T-helper 17 cell (primary cell): Measurements from ENCODE around the gene FANCI. TPM values are rescaled to one million over a fixed set of nuclear protein-coding genes. Genes with fewer than 3 reads are reported as not detected.

ENCODE experiments used
- ATAC-seq: fragments of 150-1000 bp; cut with Tn5 transposase; 2 replicates; pipeline ENCODE4 v1.10.0; 2021; ENCODE audit warnings: mild to moderate bottlenecking, moderate library complexity
- DNase-seq, 3 donors: peaks; one replicate each; pipeline versions ENCODE4 v3.0.0 to v3.0.0-alpha.2; 2020 to 2021
- H3K9me3 ChIP-seq: one replicate; pipeline ENCODE4 v1.7.0; 2013; ENCODE audit warnings: low read length, mild to moderate bottlenecking; ENCODE audit not compliant: control insufficient read depth, poor library complexity, severe bottlenecking
- H3K27ac Mint-ChIP-seq: one replicate; pipeline ENCODE4 v1.8.0; 2022; ENCODE audit warnings: mild to moderate bottlenecking, moderate library complexity, mixed read lengths
- H3K27me3 Mint-ChIP-seq: one replicate; pipeline ENCODE4 v1.8.0; 2022; ENCODE audit warnings: mixed read lengths
- H3K36me3 Mint-ChIP-seq: one replicate; pipeline ENCODE4 v1.8.0; 2022; ENCODE audit warnings: low read depth, mixed read lengths
- H3K4me1 Mint-ChIP-seq: one replicate; pipeline ENCODE4 v1.8.0; 2022; ENCODE audit warnings: mild to moderate bottlenecking, mixed read lengths
- H3K4me3 Mint-ChIP-seq: one replicate; pipeline ENCODE4 v1.8.0; 2022; ENCODE audit warnings: mild to moderate bottlenecking, moderate library complexity, mixed read lengths
- total RNA-seq, 4 donors: library from RNA in 2 of 4; stranded (reverse) in 2 of 4; gene quantifications; one replicate each; pipeline ENCODE4 v1.2.3 and lab custom pipeline; 2022 to 2026

The FANCI gene
- 10 to 100 TPM; 12.5 to 15.2 TPM for total RNA-seq
- 17.1 to 32.6 reads per million in 2 donors for total RNA-seq (lab: John Stamatoyannopoulos, UW)

GRCh38 chr15:89243691-89244573, at the start of gene FANCI:
Gene FANCI, plus strand, starts transcription at chr15:89243979. Its CDS starts 3,669 bp downstream, at chr15:89247648.
- Mint-ChIP-seq H3K36me3 (peaks cover 3% of the 10 kb centered on the region), H3K4me3 (peak within 1 kb of the TSS; percentile 97), H3K27ac (peak within 1 kb of the TSS; percentile 84), H3K4me1 (peaks cover 27% of the 10 kb centered on the region), H3K27me3 (no peaks in the 10 kb centered on the region)
- no peaks in the 10 kb centered on the region for H3K9me3 ChIP-seq
- ATAC-seq (peak; percentile 98), DNase-seq (peak; percentile 89 to 97 (median 91))

GRCh38 chr15:89194608-89195007, 49.2 kb upstream of the FANCI start:
- H3K9me3 ChIP-seq, result no peaks in the 10 kb centered on the region
- DNase-seq (no peak), ATAC-seq (no peak)
- no peaks in the 10 kb centered on the region for H3K27me3 Mint-ChIP-seq
- peaks cover 9% of the 10 kb centered on the region for H3K4me1 Mint-ChIP-seq
- no peak overlapping the region for H3K27ac Mint-ChIP-seq
- peaks cover 11% of the 10 kb centered on the region for H3K36me3 Mint-ChIP-seq
- H3K4me3 Mint-ChIP-seq, result no peak overlapping the region

- Mint-ChIP-seq H3K4me3 (no peak overlapping the region), H3K27ac (peak overlapping the region; percentile 61), H3K4me1 (peaks cover 9% of the 10 kb centered on the region), H3K36me3 (peaks cover 11% of the 10 kb centered on the region), H3K27me3 (no peaks in the 10 kb centered on the region)
- ATAC-seq, result no peak
- no peak for DNase-seq
- H3K9me3 ChIP-seq, result no peaks in the 10 kb centered on the region
These were observed 47.9 kb upstream of the FANCI start for GRCh38 chr15:89195836-89196235.

DNA sequence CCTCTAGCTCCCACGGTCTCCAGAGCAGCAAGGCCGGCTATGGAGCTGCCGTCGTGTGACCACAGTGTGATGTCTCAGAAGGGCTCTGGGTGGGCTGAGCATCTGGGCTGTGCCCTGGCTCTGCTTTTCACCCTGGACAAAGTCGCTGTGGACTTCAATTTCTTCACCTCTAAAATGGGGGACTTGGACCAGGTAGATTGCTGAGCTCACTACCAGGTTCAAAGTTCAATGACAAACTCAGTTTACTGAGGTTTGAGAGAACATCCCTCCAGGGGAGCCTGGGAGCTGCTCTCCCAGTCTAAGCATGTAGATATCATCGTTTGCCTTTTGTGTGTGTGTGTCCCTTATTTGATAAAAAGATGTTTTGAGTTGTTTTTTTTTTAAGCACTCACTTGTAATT, 47.5 kb upstream of the FANCI start:
- no peak overlapping the region for H3K4me3 Mint-ChIP-seq
- no peak for DNase-seq
- peaks cover 9% of the 10 kb centered on the region for H3K4me1 Mint-ChIP-seq
- no peaks in the 10 kb centered on the region for H3K9me3 ChIP-seq
- H3K36me3 Mint-ChIP-seq, result peaks cover 10% of the 10 kb centered on the region
- no peaks in the 10 kb centered on the region for H3K27me3 Mint-ChIP-seq
- peak overlapping the region; percentile 61 for H3K27ac Mint-ChIP-seq
- no peak for ATAC-seq

DNA sequence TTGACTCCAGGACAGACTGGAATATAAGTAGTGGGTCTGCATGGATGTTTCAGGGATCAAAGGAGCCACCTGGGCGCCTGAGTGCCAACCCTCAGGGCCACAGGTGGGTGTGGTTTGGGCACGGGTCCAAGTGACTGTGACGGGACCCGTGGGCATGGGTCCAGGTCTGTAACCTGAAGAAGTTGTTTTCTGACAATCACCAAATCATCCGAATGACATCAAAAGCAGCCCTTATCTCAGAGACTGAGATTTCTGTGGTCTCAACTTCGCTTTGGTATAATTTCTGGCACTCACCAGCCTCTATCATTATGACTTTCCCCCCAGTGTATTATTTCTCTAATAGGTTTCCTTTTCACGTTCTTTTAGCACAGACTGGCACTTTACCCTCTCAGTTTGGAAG, 46.8 kb upstream of the FANCI start:
- peaks cover 7% of the 10 kb centered on the region for H3K4me1 Mint-ChIP-seq
- no peak for DNase-seq
- peaks cover 7% of the 10 kb centered on the region for H3K36me3 Mint-ChIP-seq

GRCh38 chr15:89197503-89197971, 46.2 kb upstream of the FANCI start:
- DNase-seq (no peak), ATAC-seq (no peak)
- H3K4me1 Mint-ChIP-seq, result peaks cover 5% of the 10 kb centered on the region
- no peaks in the 10 kb centered on the region for H3K27me3 Mint-ChIP-seq
- H3K27ac Mint-ChIP-seq, result peak overlapping the region; percentile 80
- H3K4me3 Mint-ChIP-seq, result no peak overlapping the region
- H3K9me3 ChIP-seq, result no peaks in the 10 kb centered on the region
- peaks cover 6% of the 10 kb centered on the region for H3K36me3 Mint-ChIP-seq

More for the DNA sequence above, 46.8 kb upstream of the FANCI start:
- peak; percentile 10 for ATAC-seq
- H3K9me3 ChIP-seq, result no peaks in the 10 kb centered on the region
- Mint-ChIP-seq H3K27me3 (no peaks in the 10 kb centered on the region), H3K27ac (peak overlapping the region; percentile 80), H3K4me3 (no peak overlapping the region)

DNA sequence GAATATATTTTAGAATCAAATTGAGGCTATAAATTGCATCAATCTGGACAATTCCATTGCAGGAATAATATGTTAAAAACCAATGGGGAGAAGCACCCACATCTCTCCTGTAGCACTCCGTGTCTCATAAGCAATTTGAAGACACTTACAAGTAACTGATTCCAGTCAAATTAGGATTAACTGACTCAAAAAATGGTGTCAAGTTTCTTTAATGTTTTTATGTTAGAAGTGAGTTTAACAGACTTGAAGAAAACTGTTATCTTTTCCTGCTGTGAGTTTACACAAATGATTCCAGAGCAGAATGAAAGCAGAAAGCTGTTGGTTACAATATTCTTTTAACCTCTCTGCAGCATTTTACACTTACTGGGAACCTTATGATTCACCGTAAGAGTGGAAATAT, 45.6 kb upstream of the FANCI start:
- Mint-ChIP-seq H3K27ac (no peak overlapping the region), H3K27me3 (no peaks in the 10 kb centered on the region), H3K4me1 (peaks cover 5% of the 10 kb centered on the region), H3K4me3 (no peak overlapping the region), H3K36me3 (peaks cover 6% of the 10 kb centered on the region)
- ATAC-seq (no peak), DNase-seq (no peak)
- H3K9me3 ChIP-seq, result no peaks in the 10 kb centered on the region

DNA sequence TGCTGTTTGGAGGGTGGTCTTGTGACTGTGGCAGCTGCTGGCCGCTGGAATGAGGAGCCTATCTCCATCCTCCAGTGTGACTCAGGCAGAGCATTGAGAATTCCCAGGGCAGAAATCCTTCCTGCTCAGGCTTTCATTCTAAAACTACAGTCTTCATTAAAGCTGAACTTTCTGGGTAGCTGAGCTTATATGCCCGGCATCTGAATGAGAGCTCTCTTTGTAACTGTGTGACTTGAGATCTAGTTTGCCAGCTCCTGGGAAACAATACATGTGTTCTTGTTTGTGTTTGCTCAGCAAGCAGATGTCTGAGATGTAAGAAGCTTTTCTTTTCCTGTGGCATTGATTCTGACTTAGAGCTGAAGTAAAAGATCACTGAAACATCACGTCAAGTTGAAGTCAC, 44.8 kb upstream of the FANCI start:
- Mint-ChIP-seq H3K27ac (no peak overlapping the region), H3K27me3 (no peaks in the 10 kb centered on the region), H3K4me1 (peaks cover 11% of the 10 kb centered on the region), H3K4me3 (no peak overlapping the region), H3K36me3 (peaks cover 6% of the 10 kb centered on the region)
- H3K9me3 ChIP-seq, result no peaks in the 10 kb centered on the region
- no peak for ATAC-seq
- no peak for DNase-seq

DNA sequence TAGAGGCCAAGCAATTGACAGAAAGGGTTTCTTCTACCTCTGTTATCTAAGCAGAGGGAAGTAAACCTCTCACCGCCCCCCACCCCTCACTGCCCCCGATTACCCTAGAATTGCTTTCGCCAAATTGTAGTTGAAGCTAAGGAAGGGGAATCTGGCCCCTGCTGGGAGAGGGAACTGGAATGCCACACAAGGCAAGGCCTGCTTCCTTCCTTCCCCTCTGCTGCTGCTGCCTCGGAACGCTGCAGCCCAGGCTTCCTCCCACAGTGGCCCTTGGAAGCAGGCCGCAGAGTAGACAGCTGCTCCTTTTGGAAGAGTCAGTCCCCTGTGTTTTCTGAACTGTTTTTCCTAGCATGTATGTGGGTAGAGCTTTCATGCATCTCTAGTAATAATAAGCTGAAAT, 44.0 kb upstream of the FANCI start:
- H3K9me3 ChIP-seq, result no peaks in the 10 kb centered on the region
- Mint-ChIP-seq H3K4me1 (peaks cover 16% of the 10 kb centered on the region), H3K4me3 (no peak overlapping the region), H3K27me3 (no peaks in the 10 kb centered on the region), H3K36me3 (peaks cover 6% of the 10 kb centered on the region), H3K27ac (no peak overlapping the region)
- ATAC-seq (no peak), DNase-seq (no peak)

DNA sequence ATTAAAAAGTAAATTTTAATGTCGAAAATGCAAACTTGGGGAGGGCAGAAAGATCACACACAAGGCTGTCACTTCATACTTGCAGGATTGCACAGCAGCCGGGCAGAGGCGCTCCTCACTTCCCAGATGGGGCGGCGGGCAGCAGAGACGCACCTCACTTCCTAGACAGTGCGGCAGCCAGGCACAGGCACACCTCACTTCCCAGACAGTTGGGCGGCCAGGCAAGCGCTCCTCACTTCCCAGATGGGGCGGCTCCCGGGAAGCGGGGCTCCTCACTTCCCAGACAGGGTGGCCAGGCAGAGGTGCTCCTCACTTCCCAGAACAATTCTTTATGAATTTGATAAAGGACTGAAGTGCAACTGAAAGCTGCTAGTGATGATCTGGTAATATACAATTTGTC, 43.6 kb upstream of the FANCI start:
- no peaks in the 10 kb centered on the region for H3K9me3 ChIP-seq
- H3K4me3 Mint-ChIP-seq, result no peak overlapping the region
- ATAC-seq, result no peak
- DNase-seq, result no peak
- H3K27ac Mint-ChIP-seq, result no peak overlapping the region
- H3K36me3 Mint-ChIP-seq, result peaks cover 6% of the 10 kb centered on the region
- H3K4me1 Mint-ChIP-seq, result peaks cover 20% of the 10 kb centered on the region
- H3K27me3 Mint-ChIP-seq, result no peaks in the 10 kb centered on the region

DNA sequence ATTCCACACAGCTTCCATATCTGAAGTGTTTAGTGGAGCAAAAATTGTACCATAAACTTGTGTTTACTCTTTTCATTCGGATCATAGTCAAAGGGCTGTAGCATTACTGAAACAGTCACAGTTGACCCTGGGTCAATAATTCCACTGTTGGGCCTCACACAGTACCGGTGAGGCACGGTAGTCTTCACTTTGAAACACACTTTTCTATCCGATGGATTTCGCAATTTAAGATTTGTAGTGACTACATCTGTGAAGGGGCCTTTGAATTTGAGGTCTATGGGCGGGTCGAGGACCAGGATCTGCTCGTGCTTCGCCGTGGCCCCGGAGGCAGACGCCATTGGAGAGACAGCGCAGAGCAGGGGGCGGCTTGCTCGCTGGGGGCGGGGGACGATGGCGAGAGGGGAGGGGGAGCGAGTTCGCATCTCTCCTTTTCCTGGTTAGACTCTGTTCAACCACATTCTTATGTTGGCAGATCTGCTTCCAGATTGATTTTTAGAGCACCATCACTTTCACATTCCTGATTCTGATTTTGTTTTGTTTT, 42.2 kb upstream of the FANCI start:
- Mint-ChIP-seq H3K27ac (no peak overlapping the region), H3K27me3 (no peaks in the 10 kb centered on the region), H3K36me3 (peaks cover 2% of the 10 kb centered on the region), H3K4me1 (peaks cover 21% of the 10 kb centered on the region), H3K4me3 (no peak overlapping the region)
- no peaks in the 10 kb centered on the region for H3K9me3 ChIP-seq
- ATAC-seq (no peak), DNase-seq (no peak)

DNA sequence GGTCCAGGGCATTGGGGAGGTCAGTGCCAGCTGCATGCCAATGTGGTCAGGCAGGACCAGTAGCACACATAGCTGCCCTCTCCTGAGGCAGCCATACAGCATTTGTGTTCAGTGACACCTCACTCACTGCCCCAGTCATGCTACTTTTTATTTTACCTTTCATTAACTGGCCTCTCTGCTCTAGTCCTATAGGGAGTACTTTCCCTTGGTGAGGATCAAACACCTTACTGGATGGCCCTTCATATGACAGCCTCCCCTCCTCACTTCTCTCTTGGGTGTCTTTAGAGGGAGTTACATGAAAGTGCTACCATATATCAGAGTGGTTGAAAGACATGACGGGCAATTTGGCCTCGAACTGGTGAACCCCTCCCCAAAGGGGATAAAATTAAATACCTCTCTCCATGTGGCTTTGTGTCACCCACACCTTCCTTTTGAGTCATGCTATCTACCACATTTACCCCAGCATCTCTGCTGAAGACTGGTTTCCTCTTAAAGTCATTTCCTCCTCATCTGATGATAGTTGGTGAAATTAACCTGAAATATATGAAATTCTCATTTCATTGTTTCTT, 40.0 kb upstream of the FANCI start:
- Mint-ChIP-seq H3K27me3 (peaks cover 8% of the 10 kb centered on the region), H3K4me3 (peak overlapping the region; percentile 57), H3K36me3 (no peaks in the 10 kb centered on the region), H3K4me1 (peaks cover 26% of the 10 kb centered on the region), H3K27ac (no peak overlapping the region)
- H3K9me3 ChIP-seq, result no peaks in the 10 kb centered on the region
- DNase-seq (no peak), ATAC-seq (peak; percentile 61)

DNA sequence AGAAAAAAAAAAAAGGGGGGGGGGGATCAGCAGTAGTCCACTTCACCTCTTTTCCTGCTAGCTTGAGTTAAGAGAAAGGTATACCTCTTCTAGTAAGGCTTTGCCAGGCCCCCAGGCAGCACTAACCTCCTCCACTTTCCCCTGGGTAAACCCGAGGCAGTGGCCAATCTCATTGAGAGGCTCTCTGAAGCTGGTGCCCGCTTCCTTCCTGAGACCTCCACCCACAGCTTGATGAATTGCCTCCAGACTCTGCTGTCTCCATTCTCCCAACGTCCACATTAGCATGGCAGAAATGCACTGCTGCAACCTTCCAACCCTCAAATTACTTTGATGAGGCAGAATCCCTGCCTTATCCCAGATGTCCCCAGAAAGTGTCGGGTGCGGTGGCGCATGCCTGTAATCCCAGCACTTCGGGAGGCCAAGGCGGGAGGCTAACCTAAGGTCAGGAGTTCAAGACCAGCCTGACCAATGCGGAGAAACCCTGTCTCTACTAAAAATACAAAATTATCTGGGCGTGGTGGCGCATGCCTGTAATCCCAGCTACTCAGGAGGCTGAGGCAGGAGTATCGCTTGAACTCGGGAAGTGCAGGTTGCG, 37.7 kb upstream of the FANCI start:
- Mint-ChIP-seq H3K27me3 (peaks cover 8% of the 10 kb centered on the region), H3K4me1 (peaks cover 26% of the 10 kb centered on the region), H3K4me3 (no peak overlapping the region), H3K27ac (no peak overlapping the region), H3K36me3 (no peaks in the 10 kb centered on the region)
- DNase-seq (no peak), ATAC-seq (no peak)
- H3K9me3 ChIP-seq, result no peaks in the 10 kb centered on the region
